K562 (cell line): ENCODE measurements around the gene KIF26B. TPM values are rescaled to one million over a fixed set of nuclear protein-coding genes. Genes with fewer than 3 reads are reported as not detected.

ENCODE experiments used
- ATAC-seq: fragments of 200-7000 bp; cut with Tn5 transposase; 3 replicates; pipeline ENCODE4 v1.9.1; 2020; ENCODE audit warnings: moderate library complexity
- BruUV-seq: library from RNA; stranded (reverse); fragments of 400-500 nt; replicated peaks from 2 replicates; lab custom pipeline; 2021; lab: Mats Ljungman, UMichigan
- CTCF ChIA-PET: fragments of 300-600 bp; formaldehyde crosslinking; extraction: SDS; loops from one replicate; lab custom pipeline; 2021; ENCODE audit warnings: low intra/inter-chr PET ratio; lab: Yijun Ruan, JAX
- POLR2A ChIA-PET: fragments of 300-600, 350-650 bp; sonication (Branson Sonifier 250); formaldehyde crosslinking; extraction: SDS; loops from one replicate; lab custom pipeline; 2021; ENCODE audit warnings: antibody characterized with exemption, inconsistent platforms; lab: Yijun Ruan, JAX
- DNase-seq, 4 experiments: peaks; one replicate each; pipeline versions ENCODE4 v3.0.0 to v3.0.0-alpha.2; 2011 to 2018; ENCODE audit warnings: low spot score in 3 of 4, mixed read lengths in 3 of 4; ENCODE audit errors: extremely low read depth in 1 of 4
- FAIRE-seq: peaks from 2 replicates; lab custom pipeline; 2011; peaks lifted over from hg19 to GRCh38; lab: Jason Lieb, UNC
- H2AFZ ChIP-seq: 2 replicates; pipeline ENCODE4 v1.6.0; 2011; ENCODE audit warnings: low read depth, low read length, control low read depth, inconsistent platforms
- H3K27ac ChIP-seq: fragments of 200-600 bp; 3 replicates; pipeline ENCODE4 v1.8.0; 2011; ENCODE audit warnings: low read depth, mild to moderate bottlenecking, control low read depth, inconsistent platforms, low read length, moderate library complexity, mixed read lengths; ENCODE audit errors: extremely low read depth
- H3K27me3 ChIP-seq, 2 experiments: fragments of 300-600 bp in 1 of 2; 2 replicates in 1 of 2; 3 replicates in 1 of 2; pipeline versions ENCODE4 v1.6.0 to v1.8.0; 2011; ENCODE audit warnings: inconsistent platforms in 2 of 2, low read length in 2 of 2, mild to moderate bottlenecking in 1 of 2, mixed read lengths in 1 of 2, moderate library complexity in 1 of 2; ENCODE audit not compliant: control insufficient read depth in 2 of 2, insufficient read depth in 2 of 2
- H3K36me3 ChIP-seq: fragments of 300-600 bp; 3 replicates; pipeline ENCODE4 v1.8.0; 2011; ENCODE audit warnings: mild to moderate bottlenecking, low read length, inconsistent platforms; ENCODE audit not compliant: control insufficient read depth, insufficient read depth
- H3K4me1 ChIP-seq, 2 experiments: fragments of 200-600 bp in 1 of 2; replicated peaks in 1 of 2; 2 replicates in 1 of 2; 3 replicates in 1 of 2; pipeline versions ENCODE4 v1.5.1 to v1.8.0; 2011; ENCODE audit warnings: inconsistent platforms in 2 of 2, low read length in 2 of 2, mild to moderate bottlenecking in 1 of 2, mixed read lengths in 1 of 2, moderate library complexity in 1 of 2; ENCODE audit not compliant: control insufficient read depth in 2 of 2, insufficient read depth in 2 of 2
- H3K4me2 ChIP-seq: 2 replicates; pipeline ENCODE4 v1.6.1; 2011; ENCODE audit warnings: low read length, control low read depth, inconsistent platforms, mixed read lengths; ENCODE audit not compliant: insufficient read depth
- H3K4me3 ChIP-seq: fragments of 200-600 bp; sonication (generic), shearing (Covaris generic); 2 replicates; pipeline ENCODE4 v1.5.1; 2016; ENCODE audit warnings: control low read depth, inconsistent platforms
- H3K79me2 ChIP-seq: fragments of 200-600 bp; 3 replicates; pipeline ENCODE4 v1.8.0; 2011; ENCODE audit warnings: low read length, inconsistent platforms; ENCODE audit not compliant: control insufficient read depth, insufficient read depth
- H3K9ac ChIP-seq, 2 experiments: 2 replicates each; pipeline versions ENCODE4 v1.6.0 to v1.6.1; 2011; ENCODE audit warnings: low read depth in 2 of 2, low read length in 2 of 2, control low read depth in 1 of 2, inconsistent platforms in 1 of 2, mild to moderate bottlenecking in 1 of 2, mixed read lengths in 1 of 2; ENCODE audit not compliant: insufficient read depth in 1 of 2
- H3K9me1 ChIP-seq: one replicate; pipeline ENCODE4 v1.6.0; 2011; ENCODE audit warnings: inconsistent platforms, mild to moderate bottlenecking, low read length, moderate library complexity; ENCODE audit not compliant: control insufficient read depth, insufficient read depth
- H3K9me3 ChIP-seq: replicated peaks from 2 replicates; pipeline ENCODE4 v1.5.1; 2011; ENCODE audit warnings: low read depth, low read length, inconsistent platforms; ENCODE audit not compliant: control insufficient read depth, insufficient read depth
- H4K20me1 ChIP-seq: replicated peaks from 2 replicates; pipeline ENCODE4 v1.6.1; 2011; ENCODE audit warnings: low read length, inconsistent platforms, mixed read lengths; ENCODE audit not compliant: control insufficient read depth, insufficient read depth
- CC2D1A ChIP-seq: fragments of 450-650 bp; IDR thresholded peaks from 2 replicates; pipeline ENCODE4 v1.6.1; 2017; ENCODE audit warnings: mild to moderate bottlenecking
- CREBBP ChIP-seq: IDR thresholded peaks from one replicate; pipeline ENCODE4 v1.6.1; 2012; ENCODE audit warnings: low read depth, mild to moderate bottlenecking, control low read depth, inconsistent platforms, low read length
- FOXA3 ChIP-seq, 2 experiments: fragments of 450-650 bp in 1 of 2; sonication (generic) in 1 of 2; formaldehyde crosslinking; IDR thresholded peaks in 1 of 2; conservative IDR thresholded peaks in 1 of 2; 2 replicates each; pipeline versions ENCODE4 v1.4.0 to v1.8.0; 2020 to 2022; ENCODE audit warnings: mild to moderate bottlenecking in 2 of 2, missing genetic modification reagents in 1 of 2
- HNRNPLL ChIP-seq: fragments of 200-400 bp; formaldehyde crosslinking; IDR thresholded peaks from 2 replicates; pipeline ENCODE4 v1.6.1; 2017; ENCODE audit warnings: low read length, low read depth, mild to moderate bottlenecking; ENCODE audit not compliant: poor library complexity, severe bottlenecking
- IFI16 ChIP-seq: fragments of 250-450 bp; sonication (Bioruptor Pico); IDR thresholded peaks from 2 replicates; pipeline ENCODE4 v2.1.2; 2022; ENCODE audit warnings: mild to moderate bottlenecking, inconsistent platforms
- KDM2B ChIP-seq: fragments of 250-450 bp; sonication (Bioruptor Pico); IDR thresholded peaks from 2 replicates; pipeline ENCODE4 v1.8.0; 2021; ENCODE audit warnings: mild to moderate bottlenecking, moderate library complexity
- NCOA4 ChIP-seq: fragments of 450-650 bp; IDR thresholded peaks from 2 replicates; pipeline ENCODE4 v1.6.1; 2018; ENCODE audit warnings: mild to moderate bottlenecking; ENCODE audit not compliant: partially characterized antibody
- POLR2AphosphoS2 ChIP-seq: IDR thresholded peaks from 2 replicates; pipeline ENCODE4 v1.6.1; 2012; ENCODE audit warnings: low read length, improper control_type of control experiment
- STAT5A ChIP-seq: IDR thresholded peaks from 2 replicates; pipeline ENCODE4 v1.6.1; 2012; ENCODE audit warnings: low read length, inconsistent platforms, borderline replicate concordance
- TOE1 ChIP-seq, 2 experiments: fragments of 450-650 bp in 1 of 2; sonication (generic) in 1 of 2; formaldehyde crosslinking in 1 of 2; IDR thresholded peaks; 2 replicates each; pipeline versions ENCODE4 v1.7.1 to v1.8.0; 2016 to 2022; ENCODE audit warnings: borderline replicate concordance in 2 of 2, mild to moderate bottlenecking in 2 of 2, antibody characterized with exemption in 1 of 2, inconsistent platforms in 1 of 2, low read depth in 1 of 2, missing genetic modification reagents in 1 of 2, moderate library complexity in 1 of 2
- ZNF12 ChIP-seq: sonication (generic); formaldehyde crosslinking; IDR thresholded peaks from 2 replicates; pipeline ENCODE4 v1.4.0; 2020; ENCODE audit warnings: mild to moderate bottlenecking, missing genetic modification reagents
- ZNF3 ChIP-seq: fragments of 250-450 bp; sonication (Bioruptor Pico); IDR thresholded peaks from 2 replicates; pipeline ENCODE4 v1.5.0; 2021; ENCODE audit warnings: mild to moderate bottlenecking, moderate library complexity
- ZNF764 ChIP-seq: fragments of 250-450 bp; sonication (Bioruptor Pico); IDR thresholded peaks from 2 replicates; pipeline ENCODE4 v1.4.0; 2020; ENCODE audit warnings: low read depth, mild to moderate bottlenecking, moderate library complexity
- WGBS: fragments of 100-300 bp; shearing (Covaris generic); methylation state at CpG from one replicate; pipeline ENCODE4 v1.1.6; 2016; ENCODE audit warnings: low coverage, mixed read lengths; ENCODE audit not compliant: insufficient coverage; ENCODE audit errors: missing lambda C conversion rate; 5-methylcytosine and 5-hydroxymethylcytosine counted together
- in situ Hi-C: fragments of 300-500 bp; cut with MboI; formaldehyde crosslinking; loops from 4 replicates; pipeline ENCODE4 v1.15.0; 2018; ENCODE audit warnings: inconsistent platforms, mixed read lengths
- intact Hi-C: fragments of 100-400 bp; cut with micrococcal nuclease; formaldehyde crosslinking; loops from 2 replicates; pipeline ENCODE4 v1.14.2; 2022
- polyA plus RNA-seq, 8 experiments: library from polyadenylated mRNA; depleted of rRNA in 4 of 8; stranded (reverse) in 5 of 8; unstranded in 3 of 8; fragments of >200 nt; fragmentation: Nextera tagmentation in 2 of 8; fragmentation: Illumina TruSeq in 1 of 8; extraction: Ambion mirVana in 2 of 8; extraction: Trizol in 1 of 8; gene quantifications; 2 replicates each; pipeline versions ENCODE4 v1.2.1 to v1.2.3, GENCODE V29; 2011 to 2014; ENCODE audit warnings: inconsistent platforms in 1 of 8, missing spikeins in 1 of 8
- total RNA-seq, 7 experiments: library from RNA; depleted of rRNA in 6 of 7; stranded (reverse); fragments of >200 nt in 6 of 7; fragmentation: Illumina TruSeq in 2 of 7; extraction: Trizol in 2 of 7; gene quantifications; 2 replicates each; pipeline versions ENCODE4 v1.2.1 to v1.2.3, GENCODE V29; 2011 to 2021; ENCODE audit warnings: low replicate concordance in 1 of 7
- TF ChIP-seq, protein P1 (sequence below): fragments of 450-650 bp; formaldehyde crosslinking; IDR thresholded peaks from 2 replicates; pipeline ENCODE4 v1.4.0; 2020; ENCODE audit warnings: mild to moderate bottlenecking, mixed read lengths

KIF26B gene
- total and polyA plus RNA-seq, 9 of the 15 experiments (the other 6 are each of a cell fraction or from before 2014, with no cell fraction given), result 0.02 to 0.08 (median 0.03) TPM; not detected in 6

DNA sequence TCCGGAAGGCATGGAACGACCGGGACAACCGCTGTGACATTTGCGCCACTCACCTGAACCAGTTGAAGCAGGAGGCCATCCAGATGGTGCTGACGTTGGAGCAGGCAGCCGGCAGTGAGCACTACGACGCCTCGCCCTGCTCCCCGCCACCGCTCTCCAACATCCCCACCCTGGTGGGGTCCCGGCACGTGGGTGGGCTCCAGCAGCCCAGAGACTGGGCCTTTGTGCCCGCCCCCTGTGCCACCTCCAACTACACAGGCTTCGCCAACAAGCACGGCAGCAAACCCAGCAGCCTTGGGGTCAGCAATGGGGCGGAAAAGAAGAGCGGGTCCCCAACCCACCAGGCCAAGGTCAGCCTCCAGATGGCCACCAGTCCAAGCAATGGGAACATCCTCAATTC is 212.1 kb downstream of the KIF26B start:
- FAIRE-seq (no peak), DNase-seq (no peak), ATAC-seq (no peak)
- no TSS peak for BruUV-seq
- TF ChIP-seq POLR2AphosphoS2 (no peak), NCOA4 (no peak), ZNF3 (CRISPR knock-in tag) (no peak), ZNF764 (CRISPR knock-in tag) (no peak), FOXA3 (CRISPR knock-in tag; conservative IDR thresholded peaks at IDR 0.05 in 1 of 2, IDR thresholded peaks at IDR 0.05 in 1 of 2) (no peak), ZNF12 (no peak), TOE1 (IDR thresholded peaks at IDR 0.05; ENCODE audit: borderline replicate concordance) (no peak), TOE1 (CRISPR knock-in tag; IDR thresholded peaks at IDR 0.05; ENCODE audit: borderline replicate concordance, low read depth) (no peak), CC2D1A (no peak), KDM2B (CRISPR knock-in tag) (no peak), CREBBP (no peak), STAT5A (no peak), HNRNPLL (no peak), IFI16 (CRISPR knock-in tag) (no peak)
- TF ChIP-seq, protein P1, sequence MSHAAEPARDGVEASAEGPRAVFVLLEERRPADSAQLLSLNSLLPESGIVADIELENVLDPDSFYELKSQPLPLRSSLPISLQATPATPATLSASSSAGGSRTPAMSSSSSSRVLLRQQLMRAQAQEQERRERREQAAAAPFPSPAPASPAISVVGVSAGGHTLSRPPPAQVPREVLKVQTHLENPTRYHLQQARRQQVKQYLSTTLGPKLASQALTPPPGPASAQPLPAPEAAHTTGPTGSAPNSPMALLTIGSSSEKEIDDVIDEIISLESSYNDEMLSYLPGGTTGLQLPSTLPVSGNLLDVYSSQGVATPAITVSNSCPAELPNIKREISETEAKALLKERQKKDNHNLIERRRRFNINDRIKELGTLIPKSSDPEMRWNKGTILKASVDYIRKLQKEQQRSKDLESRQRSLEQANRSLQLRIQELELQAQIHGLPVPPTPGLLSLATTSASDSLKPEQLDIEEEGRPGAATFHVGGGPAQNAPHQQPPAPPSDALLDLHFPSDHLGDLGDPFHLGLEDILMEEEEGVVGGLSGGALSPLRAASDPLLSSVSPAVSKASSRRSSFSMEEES (CRISPR knock-in tag), result no peak
- no peaks in the 10 kb centered on the region for H3K9me1 ChIP-seq
- H3K4me2 ChIP-seq, result no peak overlapping the region
- ChIA-PET POLR2A (no interaction called here), CTCF (no interaction called here)
- no peaks in the 10 kb centered on the region for H3K9me3 ChIP-seq
- H3K27me3 ChIP-seq, result peaks cover 75 to 88% of the 10 kb centered on the region in 2 experiments
- intact Hi-C loops (no loop called here), in situ Hi-C loops (no loop called here)
- H3K9ac ChIP-seq, result no peak overlapping the region
- peaks cover 0 to 3% of the 10 kb centered on the region in 2 experiments; a peak in 1 of 5 replicates for H3K4me1 ChIP-seq
- WGBS, result under 1% methylated on average over 19 of the region's 19 CpGs
- H3K79me2 ChIP-seq, result no peaks in the 10 kb centered on the region
- H2AFZ ChIP-seq, result no peak overlapping the region
- H3K4me3 ChIP-seq, result no peak overlapping the region
- peaks cover 4% of the 10 kb centered on the region for H4K20me1 ChIP-seq
- H3K36me3 ChIP-seq, result no peaks in the 10 kb centered on the region
- H3K27ac ChIP-seq, result no peak overlapping the region
